Measurements from ENCODE around the gene ZNF552.

DNA sequence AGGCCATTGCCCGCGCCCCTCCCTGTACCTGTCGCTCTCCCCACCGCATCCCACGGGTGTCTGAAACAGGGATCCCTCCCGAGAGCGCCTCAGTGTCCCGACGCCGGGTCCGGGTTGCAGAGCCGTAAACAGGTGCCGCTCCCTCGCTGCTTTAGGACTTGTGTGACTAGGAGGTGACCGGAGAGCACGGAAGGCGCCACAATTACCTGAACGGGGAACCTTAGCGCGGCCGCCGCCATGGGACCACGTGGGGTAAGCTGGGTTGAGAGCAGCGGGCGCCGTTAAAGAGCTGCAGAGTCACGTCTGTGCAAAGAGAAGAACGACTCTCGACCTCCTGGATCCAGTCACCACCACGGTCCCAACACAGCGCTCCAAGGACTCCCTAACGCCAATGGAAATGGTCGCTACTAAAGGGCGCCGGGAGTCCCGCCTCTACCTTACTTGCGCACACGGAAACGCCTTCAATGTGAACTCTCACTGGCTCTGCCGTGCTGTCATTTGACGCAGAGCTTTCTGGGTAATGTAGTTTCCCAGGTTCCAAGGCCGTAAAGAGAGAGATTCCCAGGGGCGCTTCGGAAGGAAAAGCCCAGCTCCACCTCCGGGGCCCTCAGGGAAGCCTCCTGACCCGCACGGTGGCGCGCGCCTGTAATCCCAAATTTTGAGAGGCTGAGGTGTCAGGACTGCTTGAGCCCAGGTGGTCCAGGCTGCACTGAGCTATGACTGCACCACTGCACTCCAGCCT is at the start of gene ZNF552:
- no peak for TF ChIP-seq MAFK (IDR thresholded peaks at IDR 0.05; ENCODE audit: low read depth, low read length)
- TF ChIP-seq POLR2A (IDR thresholded peaks at IDR 0.05; ENCODE audit: low read depth, low read length), result peak; percentile 85
- TF ChIP-seq, protein P1, sequence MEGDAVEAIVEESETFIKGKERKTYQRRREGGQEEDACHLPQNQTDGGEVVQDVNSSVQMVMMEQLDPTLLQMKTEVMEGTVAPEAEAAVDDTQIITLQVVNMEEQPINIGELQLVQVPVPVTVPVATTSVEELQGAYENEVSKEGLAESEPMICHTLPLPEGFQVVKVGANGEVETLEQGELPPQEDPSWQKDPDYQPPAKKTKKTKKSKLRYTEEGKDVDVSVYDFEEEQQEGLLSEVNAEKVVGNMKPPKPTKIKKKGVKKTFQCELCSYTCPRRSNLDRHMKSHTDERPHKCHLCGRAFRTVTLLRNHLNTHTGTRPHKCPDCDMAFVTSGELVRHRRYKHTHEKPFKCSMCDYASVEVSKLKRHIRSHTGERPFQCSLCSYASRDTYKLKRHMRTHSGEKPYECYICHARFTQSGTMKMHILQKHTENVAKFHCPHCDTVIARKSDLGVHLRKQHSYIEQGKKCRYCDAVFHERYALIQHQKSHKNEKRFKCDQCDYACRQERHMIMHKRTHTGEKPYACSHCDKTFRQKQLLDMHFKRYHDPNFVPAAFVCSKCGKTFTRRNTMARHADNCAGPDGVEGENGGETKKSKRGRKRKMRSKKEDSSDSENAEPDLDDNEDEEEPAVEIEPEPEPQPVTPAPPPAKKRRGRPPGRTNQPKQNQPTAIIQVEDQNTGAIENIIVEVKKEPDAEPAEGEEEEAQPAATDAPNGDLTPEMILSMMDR (conservative IDR thresholded peaks at IDR 0.05; ENCODE audit: low read depth, low read length), result no peak
- 0 out of 2 replicates have a peak, but pooled peaks have one; percentile 2 for TF ChIP-seq RAD21 (IDR thresholded peaks at IDR 0.05; ENCODE audit: low read length)
- TF ChIP-seq CEBPB (IDR thresholded peaks at IDR 0.05; ENCODE audit: low read depth, low read length), result no peak

All from IMR-90 (cell line).